HepG2 (cell line): Measurements from ENCODE around the gene UBE2G2. TPM values are rescaled to one million over a fixed set of nuclear protein-coding genes. Genes with fewer than 3 reads are reported as not detected.

Source experiments
- ATAC-seq: fragments of 200-7000 bp; cut with Tn5 transposase; 3 replicates; pipeline ENCODE4 v1.9.1; 2020; ENCODE audit warnings: mild to moderate bottlenecking, moderate library complexity
- BruUV-seq: library from RNA; stranded (reverse); fragments of 400-500 nt; replicated peaks from 2 replicates; lab custom pipeline; 2021; lab: Mats Ljungman, UMichigan
- CTCF ChIA-PET: fragments of 300-600 bp; formaldehyde crosslinking; extraction: SDS; loops from one replicate; lab custom pipeline; 2021; ENCODE audit warnings: low total read pairs, inconsistent platforms, low intra/inter-chr PET ratio; lab: Yijun Ruan, JAX
- POLR2A ChIA-PET: fragments of 350-600 bp; sonication (Branson Sonifier 250); formaldehyde crosslinking; loops from one replicate; lab custom pipeline; 2020; ENCODE audit warnings: antibody characterized with exemption, inconsistent platforms; lab: Yijun Ruan, JAX
- DNase-seq: peaks from one replicate; pipeline ENCODE4 v3.0.0-alpha.2; 2015; ENCODE audit warnings: low spot score
- FAIRE-seq: peaks from 3 replicates; lab custom pipeline; 2011; peaks lifted over from hg19 to GRCh38; lab: Jason Lieb, UNC
- H2AFZ ChIP-seq: one replicate; pipeline ENCODE4 v1.6.1; 2011; ENCODE audit warnings: low read length, inconsistent platforms
- H3K27ac ChIP-seq: fragments of 300-600 bp; 3 replicates; pipeline ENCODE4 v1.8.0; 2011; ENCODE audit warnings: mixed run types, mild to moderate bottlenecking, mixed read lengths, low read length, inconsistent platforms; ENCODE audit not compliant: insufficient read depth; ENCODE audit errors: extremely low read length
- H3K27me3 ChIP-seq, 2 experiments: fragments of 200-600 bp in 1 of 2; 2 replicates in 1 of 2; 3 replicates in 1 of 2; pipeline versions ENCODE4 v1.6.0 to v1.8.0; 2011; ENCODE audit warnings: low read length in 2 of 2, mild to moderate bottlenecking in 2 of 2, moderate library complexity in 2 of 2, inconsistent platforms in 1 of 2; ENCODE audit not compliant: insufficient read depth in 2 of 2, control insufficient read depth in 1 of 2
- H3K36me3 ChIP-seq, 2 experiments: fragments of 200-600 bp in 1 of 2; replicated peaks in 1 of 2; 2 replicates in 1 of 2; 3 replicates in 1 of 2; pipeline versions ENCODE4 v1.5.1 to v1.8.0; 2011; ENCODE audit warnings: low read length in 2 of 2, inconsistent platforms in 1 of 2; ENCODE audit not compliant: insufficient read depth in 2 of 2, control insufficient read depth in 1 of 2
- H3K4me1 ChIP-seq: 2 replicates; pipeline ENCODE4 v1.5.1; 2012; ENCODE audit warnings: low read length, inconsistent platforms; ENCODE audit not compliant: insufficient read depth
- H3K4me2 ChIP-seq: 2 replicates; pipeline ENCODE4 v1.6.0; 2011; ENCODE audit warnings: low read depth, low read length, inconsistent platforms
- H3K4me3 ChIP-seq, 3 experiments: fragments of 200-600 bp in 1 of 3; sonication (generic), shearing (Covaris generic) in 1 of 3; replicated peaks in 1 of 3; 2 replicates each; pipeline ENCODE4 v1.5.1; 2011 to 2016; ENCODE audit warnings: low read length in 3 of 3, inconsistent platforms in 2 of 3, low read depth in 2 of 3, mild to moderate bottlenecking in 2 of 3, control low read depth in 1 of 3, mixed read lengths in 1 of 3; ENCODE audit not compliant: insufficient read depth in 1 of 3
- H3K79me2 ChIP-seq: one replicate; pipeline ENCODE4 v1.6.1; 2011; ENCODE audit warnings: low read length, inconsistent platforms; ENCODE audit not compliant: insufficient read depth
- H3K9ac ChIP-seq: 2 replicates; pipeline ENCODE4 v1.6.0; 2011; ENCODE audit warnings: mild to moderate bottlenecking, low read depth, low read length, inconsistent platforms; ENCODE audit not compliant: insufficient read depth
- H3K9me3 ChIP-seq: 2 replicates; pipeline ENCODE4 v1.5.1; 2012; ENCODE audit warnings: mild to moderate bottlenecking, low read length
- H4K20me1 ChIP-seq: 2 replicates; pipeline ENCODE4 v1.6.0; 2011; ENCODE audit warnings: inconsistent platforms, mild to moderate bottlenecking, low read length, moderate library complexity; ENCODE audit not compliant: insufficient read depth
- FOXO4 ChIP-seq: sonication (generic); formaldehyde crosslinking; conservative IDR thresholded peaks from 2 replicates; pipeline ENCODE4 v1.8.1; 2023; ENCODE audit warnings: missing genetic modification reagents
- GPBP1L1 ChIP-seq: sonication (generic); formaldehyde crosslinking; IDR thresholded peaks from 2 replicates; pipeline ENCODE4 v1.5.0; 2020; ENCODE audit warnings: mild to moderate bottlenecking, missing genetic modification reagents
- PRDM15 ChIP-seq: sonication (generic); formaldehyde crosslinking; IDR thresholded peaks from 2 replicates; pipeline ENCODE4 v1.4.0; 2020; ENCODE audit warnings: missing genetic modification reagents
- ZNF136 ChIP-seq: sonication (generic); formaldehyde crosslinking; IDR thresholded peaks from 2 replicates; pipeline ENCODE4 v1.8.1; 2022; ENCODE audit warnings: low read depth, mild to moderate bottlenecking, moderate library complexity, missing genetic modification reagents
- WGBS: methylation state at CpG from one replicate; pipeline ENCODE4 v1.1.6; 2017; ENCODE audit warnings: low lambda C conversion rate; 5-methylcytosine and 5-hydroxymethylcytosine counted together
- in situ Hi-C: cut with HindIII; loops from 2 replicates; pipeline ENCODE4 v1.10.0; 2017; ENCODE audit warnings: low pct_unique_long_range_greater_than_20kb; ENCODE audit not compliant: extremely low pct_ligation_motif_present
- intact Hi-C: fragments of 100-400 bp; cut with micrococcal nuclease; formaldehyde crosslinking; loops from one replicate; pipeline ENCODE4 v1.10.0; 2022; ENCODE audit not compliant: unreplicated experiment
- polyA plus RNA-seq, 8 experiments: library from polyadenylated mRNA; depleted of rRNA in 3 of 8; stranded (reverse) in 7 of 8; unstranded in 1 of 8; fragments of >200 nt; fragmentation: Illumina TruSeq in 4 of 8; extraction: Trizol in 4 of 8; gene quantifications; 2 replicates each; pipeline versions ENCODE4 v1.2.1 to v1.2.3, GENCODE V29; 2011 to 2016; ENCODE audit warnings: low read depth in 4 of 8, missing spikeins in 1 of 8, mixed read lengths in 1 of 8; ENCODE audit not compliant: insufficient read depth in 1 of 8
- total RNA-seq, 5 experiments: library from RNA; depleted of rRNA; stranded (reverse); fragments of >200 nt; fragmentation: Illumina TruSeq; extraction: Trizol; gene quantifications; 2 replicates each; pipeline ENCODE4 v1.2.3, GENCODE V29; 2016; ENCODE audit warnings: low read depth in 1 of 5
- TF ChIP-seq, protein P1 (sequence below): sonication (generic); formaldehyde crosslinking; IDR thresholded peaks from 2 replicates; pipeline ENCODE4 v1.4.0; 2020; ENCODE audit warnings: missing genetic modification reagents; ENCODE audit errors: not compliant biosample characterization

The UBE2G2 gene
- total and polyA plus RNA-seq, 2 of the 13 experiments (the other 11 are each of a cell fraction or from before 2014, with no cell fraction given), result 55.4 to 92.0 TPM

GRCh38 chr21:44842087-44842486 lies 40.5 kb upstream of the UBE2G2 start:
- Histone ChIP-seq H3K4me3 (no peak overlapping the region), H3K79me2 (no peaks in the 10 kb centered on the region), H3K27ac (no peak overlapping the region), H2AFZ (no peak overlapping the region), H3K9ac (no peak overlapping the region), H3K9me3 (no peaks in the 10 kb centered on the region), H3K36me3 (no peaks in the 10 kb centered on the region), H3K4me2 (no peak overlapping the region), H3K27me3 (peaks cover 2 to 51% of the 10 kb centered on the region in 2 experiments; a peak in 4 of 5 replicates), H3K4me1 (peaks cover 43% of the 10 kb centered on the region), H4K20me1 (no peaks in the 10 kb centered on the region; the same call in 1 of the 2 replicates)
- intact Hi-C loops, result loop anchor here (10.0 kb wide), 1 partner anchor 73 kb away; no protein-coding TSS in a partner anchor
- in situ Hi-C loops, result no loop called here
- 68% methylated on average over 8 of the region's 10 CpGs for WGBS
- POLR2A ChIA-PET, result no interaction called here
- no TSS peak for BruUV-seq
- CTCF ChIA-PET, result no interaction called here
- DNase-seq (no peak), FAIRE-seq (no peak), ATAC-seq (no peak)
- TF ChIP-seq, protein P1, sequence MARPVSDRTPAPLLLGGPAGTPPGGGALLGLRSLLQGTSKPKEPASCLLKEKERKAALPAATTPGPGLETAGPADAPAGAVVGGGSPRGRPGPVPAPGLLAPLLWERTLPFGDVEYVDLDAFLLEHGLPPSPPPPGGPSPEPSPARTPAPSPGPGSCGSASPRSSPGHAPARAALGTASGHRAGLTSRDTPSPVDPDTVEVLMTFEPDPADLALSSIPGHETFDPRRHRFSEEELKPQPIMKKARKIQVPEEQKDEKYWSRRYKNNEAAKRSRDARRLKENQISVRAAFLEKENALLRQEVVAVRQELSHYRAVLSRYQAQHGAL, result no peak
- TF ChIP-seq GPBP1L1 (CRISPR knock-in tag) (no peak), FOXO4 (no peak), ZNF136 (CRISPR knock-in tag) (no peak), PRDM15 (CRISPR knock-in tag) (no peak)
